K562 (cell line): ENCODE data around the gene TBX1. TPM values are rescaled to one million over a fixed set of nuclear protein-coding genes. Genes with fewer than 3 reads are reported as not detected.

Experiments used
- ATAC-seq: fragments of 200-7000 bp; cut with Tn5 transposase; 3 replicates; pipeline ENCODE4 v1.9.1; 2020; ENCODE audit warnings: moderate library complexity
- BruUV-seq: library from RNA; stranded (reverse); fragments of 400-500 nt; replicated peaks from 2 replicates; lab custom pipeline; 2021; lab: Mats Ljungman, UMichigan
- CTCF ChIA-PET: fragments of 300-600 bp; formaldehyde crosslinking; extraction: SDS; loops from one replicate; lab custom pipeline; 2021; ENCODE audit warnings: low intra/inter-chr PET ratio; lab: Yijun Ruan, JAX
- POLR2A ChIA-PET: fragments of 300-600, 350-650 bp; sonication (Branson Sonifier 250); formaldehyde crosslinking; extraction: SDS; loops from one replicate; lab custom pipeline; 2021; ENCODE audit warnings: antibody characterized with exemption, inconsistent platforms; lab: Yijun Ruan, JAX
- DNase-seq, 4 experiments: peaks; one replicate each; pipeline versions ENCODE4 v3.0.0 to v3.0.0-alpha.2; 2011 to 2018; ENCODE audit warnings: low spot score in 3 of 4, mixed read lengths in 3 of 4; ENCODE audit errors: extremely low read depth in 1 of 4
- FAIRE-seq: peaks from 2 replicates; lab custom pipeline; 2011; peaks lifted over from hg19 to GRCh38; lab: Jason Lieb, UNC
- H2AFZ ChIP-seq: 2 replicates; pipeline ENCODE4 v1.6.0; 2011; ENCODE audit warnings: low read depth, low read length, control low read depth, inconsistent platforms
- H3K27ac ChIP-seq: fragments of 200-600 bp; 3 replicates; pipeline ENCODE4 v1.8.0; 2011; ENCODE audit warnings: low read depth, mild to moderate bottlenecking, control low read depth, inconsistent platforms, low read length, moderate library complexity, mixed read lengths; ENCODE audit errors: extremely low read depth
- H3K27me3 ChIP-seq, 2 experiments: fragments of 300-600 bp in 1 of 2; 2 replicates in 1 of 2; 3 replicates in 1 of 2; pipeline versions ENCODE4 v1.6.0 to v1.8.0; 2011; ENCODE audit warnings: inconsistent platforms in 2 of 2, low read length in 2 of 2, mild to moderate bottlenecking in 1 of 2, mixed read lengths in 1 of 2, moderate library complexity in 1 of 2; ENCODE audit not compliant: control insufficient read depth in 2 of 2, insufficient read depth in 2 of 2
- H3K36me3 ChIP-seq: fragments of 300-600 bp; 3 replicates; pipeline ENCODE4 v1.8.0; 2011; ENCODE audit warnings: mild to moderate bottlenecking, low read length, inconsistent platforms; ENCODE audit not compliant: control insufficient read depth, insufficient read depth
- H3K4me1 ChIP-seq, 2 experiments: fragments of 200-600 bp in 1 of 2; replicated peaks in 1 of 2; 2 replicates in 1 of 2; 3 replicates in 1 of 2; pipeline versions ENCODE4 v1.5.1 to v1.8.0; 2011; ENCODE audit warnings: inconsistent platforms in 2 of 2, low read length in 2 of 2, mild to moderate bottlenecking in 1 of 2, mixed read lengths in 1 of 2, moderate library complexity in 1 of 2; ENCODE audit not compliant: control insufficient read depth in 2 of 2, insufficient read depth in 2 of 2
- H3K4me2 ChIP-seq: 2 replicates; pipeline ENCODE4 v1.6.1; 2011; ENCODE audit warnings: low read length, control low read depth, inconsistent platforms, mixed read lengths; ENCODE audit not compliant: insufficient read depth
- H3K4me3 ChIP-seq: fragments of 200-600 bp; sonication (generic), shearing (Covaris generic); 2 replicates; pipeline ENCODE4 v1.5.1; 2016; ENCODE audit warnings: control low read depth, inconsistent platforms
- H3K79me2 ChIP-seq: fragments of 200-600 bp; 3 replicates; pipeline ENCODE4 v1.8.0; 2011; ENCODE audit warnings: low read length, inconsistent platforms; ENCODE audit not compliant: control insufficient read depth, insufficient read depth
- H3K9ac ChIP-seq, 2 experiments: 2 replicates each; pipeline versions ENCODE4 v1.6.0 to v1.6.1; 2011; ENCODE audit warnings: low read depth in 2 of 2, low read length in 2 of 2, control low read depth in 1 of 2, inconsistent platforms in 1 of 2, mild to moderate bottlenecking in 1 of 2, mixed read lengths in 1 of 2; ENCODE audit not compliant: insufficient read depth in 1 of 2
- H3K9me1 ChIP-seq: one replicate; pipeline ENCODE4 v1.6.0; 2011; ENCODE audit warnings: inconsistent platforms, mild to moderate bottlenecking, low read length, moderate library complexity; ENCODE audit not compliant: control insufficient read depth, insufficient read depth
- H3K9me3 ChIP-seq: replicated peaks from 2 replicates; pipeline ENCODE4 v1.5.1; 2011; ENCODE audit warnings: low read depth, low read length, inconsistent platforms; ENCODE audit not compliant: control insufficient read depth, insufficient read depth
- H4K20me1 ChIP-seq: replicated peaks from 2 replicates; pipeline ENCODE4 v1.6.1; 2011; ENCODE audit warnings: low read length, inconsistent platforms, mixed read lengths; ENCODE audit not compliant: control insufficient read depth, insufficient read depth
- CEBPB ChIP-seq: fragments of 450-650 bp; IDR thresholded peaks from 2 replicates; pipeline ENCODE4 v1.6.1; 2016; ENCODE audit warnings: missing genetic modification characterization, missing compliant biosample characterization
- CTCF ChIP-seq, 3 experiments: IDR thresholded peaks in 2 of 3; conservative IDR thresholded peaks in 1 of 3; 2 replicates each; pipeline ENCODE4 v1.5.1; 2011 to 2012; ENCODE audit warnings: low read length in 3 of 3, mild to moderate bottlenecking in 3 of 3, control low read depth in 2 of 3, improper control_type of control experiment in 1 of 3, inconsistent platforms in 1 of 3, low read depth in 1 of 3, mixed read lengths in 1 of 3, moderate library complexity in 1 of 3; ENCODE audit not compliant: insufficient read depth in 2 of 3
- ELF1 ChIP-seq: fragments of 200-800 bp; sonication (Bioruptor generic); IDR thresholded peaks from 2 replicates; pipeline ENCODE4 v1.6.1; 2016; ENCODE audit warnings: missing genetic modification characterization, missing compliant biosample characterization
- GTF3C2 ChIP-seq: IDR thresholded peaks from 3 replicates; pipeline ENCODE4 v1.6.1; 2011; ENCODE audit warnings: borderline replicate concordance, mild to moderate bottlenecking, moderate library complexity; ENCODE audit not compliant: insufficient read length; ENCODE audit errors: extremely low read depth
- SP2 ChIP-seq: IDR thresholded peaks from 2 replicates; pipeline ENCODE4 v1.6.1; 2011; ENCODE audit warnings: mild to moderate bottlenecking, low read depth, low read length, moderate library complexity; ENCODE audit not compliant: poor library complexity, severe bottlenecking; ENCODE audit errors: extremely low read depth
- YBX1 ChIP-seq: fragments of 450-650 bp; IDR thresholded peaks from 2 replicates; pipeline ENCODE4 v1.7.1; 2016; ENCODE audit warnings: mild to moderate bottlenecking
- ZKSCAN8 ChIP-seq: fragments of 200-800 bp; sonication (Bioruptor generic); IDR thresholded peaks from 2 replicates; pipeline ENCODE4 v1.6.1; 2016; ENCODE audit warnings: missing genetic modification characterization, missing compliant biosample characterization
- ZNF12 ChIP-seq: sonication (generic); formaldehyde crosslinking; IDR thresholded peaks from 2 replicates; pipeline ENCODE4 v1.4.0; 2020; ENCODE audit warnings: mild to moderate bottlenecking, missing genetic modification reagents
- ZNF655 ChIP-seq: fragments of 250-450 bp; sonication (Bioruptor Pico); IDR thresholded peaks from 2 replicates; pipeline ENCODE4 v1.5.0; 2021
- WGBS: fragments of 100-300 bp; shearing (Covaris generic); methylation state at CpG from one replicate; pipeline ENCODE4 v1.1.6; 2016; ENCODE audit warnings: low coverage, mixed read lengths; ENCODE audit not compliant: insufficient coverage; ENCODE audit errors: missing lambda C conversion rate; 5-methylcytosine and 5-hydroxymethylcytosine counted together
- in situ Hi-C: fragments of 300-500 bp; cut with MboI; formaldehyde crosslinking; loops from 4 replicates; pipeline ENCODE4 v1.15.0; 2018; ENCODE audit warnings: inconsistent platforms, mixed read lengths
- intact Hi-C: fragments of 100-400 bp; cut with micrococcal nuclease; formaldehyde crosslinking; loops from 2 replicates; pipeline ENCODE4 v1.14.2; 2022
- polyA plus RNA-seq, 8 experiments: library from polyadenylated mRNA; depleted of rRNA in 4 of 8; stranded (reverse) in 5 of 8; unstranded in 3 of 8; fragments of >200 nt; fragmentation: Nextera tagmentation in 2 of 8; fragmentation: Illumina TruSeq in 1 of 8; extraction: Ambion mirVana in 2 of 8; extraction: Trizol in 1 of 8; gene quantifications; 2 replicates each; pipeline versions ENCODE4 v1.2.1 to v1.2.3, GENCODE V29; 2011 to 2014; ENCODE audit warnings: inconsistent platforms in 1 of 8, missing spikeins in 1 of 8
- total RNA-seq, 7 experiments: library from RNA; depleted of rRNA in 6 of 7; stranded (reverse); fragments of >200 nt in 6 of 7; fragmentation: Illumina TruSeq in 2 of 7; extraction: Trizol in 2 of 7; gene quantifications; 2 replicates each; pipeline versions ENCODE4 v1.2.1 to v1.2.3, GENCODE V29; 2011 to 2021; ENCODE audit warnings: low replicate concordance in 1 of 7
- TF ChIP-seq, protein P1 (sequence below): fragments of 450-650 bp; IDR thresholded peaks from 2 replicates; pipeline ENCODE4 v1.6.1; 2016; ENCODE audit warnings: antibody characterized with exemption

Gene TBX1
- total and polyA plus RNA-seq, 9 of the 15 experiments (the other 6 are each of a cell fraction or from before 2014, with no cell fraction given) = 0.07 to 35.0 (median 3.9) TPM

DNA sequence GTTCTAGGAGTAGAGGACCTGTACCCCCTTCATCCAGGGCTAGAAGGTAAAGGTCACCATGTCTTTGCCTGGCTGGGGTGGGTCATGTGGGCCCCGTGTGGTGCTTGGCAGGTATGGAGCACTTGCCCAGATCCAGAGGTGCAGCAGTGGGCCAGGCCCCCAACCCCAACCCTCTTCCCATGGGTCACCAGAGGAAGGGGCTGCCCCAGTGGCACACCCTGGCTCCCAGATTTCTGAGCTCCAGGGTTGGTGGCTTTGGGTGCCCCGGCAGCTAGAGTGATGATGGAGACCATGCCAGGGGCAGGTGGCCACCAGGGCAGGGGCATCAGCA, 39.6 kb upstream of the TBX1 start (continued):
- no peak for TF ChIP-seq GTF3C2
- TF ChIP-seq, all 486 proteins: peak for 4

GRCh38 chr22:19721330-19722177, 39.0 kb upstream of the TBX1 start:
- Histone ChIP-seq H3K27me3 (no peaks in the 10 kb centered on the region), H3K9me3 (0 out of 2 replicates have a peak, but pooled peaks cover 2% of the 10 kb centered on the region), H3K79me2 (peaks cover 51% of the 10 kb centered on the region), H3K9ac (peak overlapping the region in 1 of 2 experiments; percentile 2; a peak in 2 of 4 replicates), H3K9me1 (peaks cover 27% of the 10 kb centered on the region), H3K27ac (no peak overlapping the region; the same call in 1 of the 3 replicates), H3K4me3 (no peak overlapping the region; the same call in 1 of the 2 replicates), H3K4me1 (peaks cover 61 to 91% of the 10 kb centered on the region in 2 experiments), H3K36me3 (peaks cover 40% of the 10 kb centered on the region), H2AFZ (no peak overlapping the region), H4K20me1 (peaks cover 42% of the 10 kb centered on the region), H3K4me2 (0 out of 2 replicates have a peak overlapping the region, but pooled peaks have one; percentile 80)
- BruUV-seq = no TSS peak
- intact Hi-C loops = loop anchor here (2.0 to 5.0 kb wide), 2 partner anchors 133 to 424 kb away; partner anchors contain the start of genes GNB1L and RTL10
- DNase-seq (no peak), ATAC-seq (no peak), FAIRE-seq (no peak)
- CTCF ChIA-PET = interaction anchor here (0.7 kb wide), 1 partner anchor 395 kb away, joined by 3 read pairs; no protein-coding TSS in a partner anchor
- in situ Hi-C loops = loop anchor here (10.0 kb wide), 1 partner anchor 393 kb away; the partner anchor contains the start of genes RANBP1 and TRMT2A
- 66% methylated on average over 44 of the region's 44 CpGs for WGBS
- POLR2A ChIA-PET = interaction anchor here (0.6 to 2.8 kb wide), 13 partner anchors 9 to 617 kb away, joined by 3 to 20 read pairs (median 4); no protein-coding TSS in a partner anchor
- TF ChIP-seq YBX1 = no peak
- peak; percentile 59 for TF ChIP-seq CEBPB (tag)
- TF ChIP-seq ZNF12 = no peak
- TF ChIP-seq ELF1 (tag) = no peak
- TF ChIP-seq, protein P1, sequence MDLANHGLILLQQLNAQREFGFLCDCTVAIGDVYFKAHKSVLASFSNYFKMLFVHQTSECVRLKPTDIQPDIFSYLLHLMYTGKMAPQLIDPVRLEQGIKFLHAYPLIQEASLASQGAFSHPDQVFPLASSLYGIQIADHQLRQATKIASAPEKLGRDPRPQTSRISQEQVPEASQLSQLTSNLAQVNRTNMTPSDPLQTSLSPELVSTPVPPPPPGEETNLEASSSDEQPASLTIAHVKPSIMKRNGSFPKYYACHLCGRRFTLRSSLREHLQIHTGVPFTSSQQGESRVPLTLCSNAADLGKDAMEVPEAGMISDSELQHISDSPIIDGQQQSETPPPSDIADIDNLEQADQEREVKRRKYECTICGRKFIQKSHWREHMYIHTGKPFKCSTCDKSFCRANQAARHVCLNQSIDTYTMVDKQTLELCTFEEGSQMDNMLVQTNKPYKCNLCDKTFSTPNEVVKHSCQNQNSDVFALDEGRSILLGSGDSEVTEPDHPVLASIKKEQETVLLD = peak; percentile 79
- TF ChIP-seq SP2 = peak; percentile 6
- peak in 2 of 3 experiments; percentile 6 to 16; a peak in 1 of 6 replicates for TF ChIP-seq CTCF (IDR thresholded peaks at IDR 0.05 in 2 of 3, conservative IDR thresholded peaks at IDR 0.05 in 1 of 3; ENCODE audit: insufficient read depth in 2 of 3, low read depth in 1 of 3, low read length in 3 of 3)
- TF ChIP-seq ZKSCAN8 (CRISPR knock-in tag) = no peak
- TF ChIP-seq ZNF655 (CRISPR knock-in tag) = no peak
